HG02981 (cell line): ENCODE data around the gene DNAI1.

Source experiments
- ATAC-seq: cut with Tn5 transposase; IDR thresholded peaks from one replicate; pipeline ENCODE4 v1.9.1; 2021; ENCODE audit warnings: mild to moderate bottlenecking, moderate library complexity; ENCODE audit not compliant: unreplicated experiment

DNAI1 gene

GRCh38 chr9:34555936-34556525 is 97.4 kb downstream of the DNAI1 start:
- no peak for ATAC-seq

- ATAC-seq, result no peak
Observed at GRCh38 chr9:34556949-34557348, 98.3 kb downstream of the DNAI1 start.

- no peak for ATAC-seq
Observed at GRCh38 chr9:34557426-34558321, 99.1 kb downstream of the DNAI1 start.

GRCh38 chr9:34558364-34558763 is 99.8 kb downstream of the DNAI1 start:
- ATAC-seq, result no peak

- ATAC-seq, result no peak
Observed at GRCh38 chr9:34558919-34559623, 100.5 kb downstream of the DNAI1 start.

GRCh38 chr9:34559624-34560455 is 101.2 kb downstream of the DNAI1 start:
- no peak for ATAC-seq

- ATAC-seq, result no peak
Observed at GRCh38 chr9:34560599-34561214, 102.1 kb downstream of the DNAI1 start.

- ATAC-seq, result no peak
Observed at GRCh38 chr9:34562135-34562745, 103.6 kb downstream of the DNAI1 start.

- no peak for ATAC-seq
Observed at GRCh38 chr9:34563262-34563661, 104.7 kb downstream of the DNAI1 start.

GRCh38 chr9:34564617-34565016 is 106.0 kb downstream of the DNAI1 start:
- no peak for ATAC-seq

GRCh38 chr9:34565856-34566255 is 107.3 kb downstream of the DNAI1 start:
- ATAC-seq, result no peak

- ATAC-seq, result no peak
Observed at GRCh38 chr9:34566322-34566721, 107.7 kb downstream of the DNAI1 start.

- ATAC-seq, result no peak
Observed at GRCh38 chr9:34566972-34567371, 108.4 kb downstream of the DNAI1 start.

GRCh38 chr9:34568133-34568532 is 109.5 kb downstream of the DNAI1 start:
- no peak for ATAC-seq

GRCh38 chr9:34568774-34569173 is 110.2 kb downstream of the DNAI1 start:
- no peak for ATAC-seq

GRCh38 chr9:34570376-34570775 is 111.8 kb downstream of the DNAI1 start:
- no peak for ATAC-seq
